ENCODE measurements around the gene RBM26. TPM values are rescaled to one million over a fixed set of nuclear protein-coding genes. Genes with fewer than 3 reads are reported as not detected.

RBM26 gene
- total and polyA plus RNA-seq, 2 of the 4 experiments (the other 2 are of a cell fraction), result 17.6 to 18.1 TPM

DNA sequence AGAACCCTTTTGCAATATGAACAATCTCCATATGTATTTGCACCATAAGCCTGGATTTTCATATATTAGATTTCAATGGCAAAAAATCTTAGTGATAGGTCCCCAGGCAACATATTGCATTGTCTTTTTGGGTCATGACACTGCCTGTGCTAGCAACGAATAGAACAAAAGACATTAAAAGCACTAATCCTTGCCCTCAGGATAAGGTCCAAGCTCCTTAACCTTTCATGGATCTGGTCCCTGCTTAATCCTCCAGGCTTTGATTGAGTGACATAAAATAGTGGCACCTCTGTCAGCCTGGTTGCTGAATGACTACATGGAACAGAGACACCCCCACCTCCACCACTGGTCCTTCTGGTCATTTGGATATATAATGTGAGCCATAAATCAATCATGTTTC is 134.4 kb downstream of the RBM26 start:
- H3K27me3 ChIP-seq (ENCODE audit: control insufficient read depth, insufficient read depth, low read length), result no peaks in the 10 kb centered on the region
- no peak overlapping the region for H3K18ac ChIP-seq (ENCODE audit: low read depth, low read length)
- no peaks in the 10 kb centered on the region for H3K79me1 ChIP-seq (ENCODE audit: low read depth in 1 of 2, low read length in 2 of 2)
- no peak overlapping the region for H4K91ac ChIP-seq (ENCODE audit: insufficient read depth, low read depth, low read length)
- no peaks in the 10 kb centered on the region for H4K20me1 ChIP-seq (ENCODE audit: insufficient read depth, low read length)
- CTCF ChIA-PET, result no interaction called here
- no peak overlapping the region for H3K4me3 ChIP-seq (ENCODE audit: insufficient read depth, low read depth, low read length)
- DNase-seq (no peak), ATAC-seq (ENCODE audit: low read depth) (no peak)
- H2BK120ac ChIP-seq (ENCODE audit: low read depth, low read length), result no peak overlapping the region
- BruUV-seq (replicated peaks), result no TSS peak
- dilution Hi-C loops (cut with HindIII; ENCODE audit: low sequenced_read_pairs, unreplicated experiment), result no loop called here
- POLR2A ChIA-PET (ENCODE audit: unreplicated experiment), result no interaction called here
- TF ChIP-seq, protein P1, sequence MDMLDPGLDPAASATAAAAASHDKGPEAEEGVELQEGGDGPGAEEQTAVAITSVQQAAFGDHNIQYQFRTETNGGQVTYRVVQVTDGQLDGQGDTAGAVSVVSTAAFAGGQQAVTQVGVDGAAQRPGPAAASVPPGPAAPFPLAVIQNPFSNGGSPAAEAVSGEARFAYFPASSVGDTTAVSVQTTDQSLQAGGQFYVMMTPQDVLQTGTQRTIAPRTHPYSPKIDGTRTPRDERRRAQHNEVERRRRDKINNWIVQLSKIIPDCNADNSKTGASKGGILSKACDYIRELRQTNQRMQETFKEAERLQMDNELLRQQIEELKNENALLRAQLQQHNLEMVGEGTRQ (IDR thresholded peaks at IDR 0.05; ENCODE audit: low read depth, low read length), result no peak
- TF ChIP-seq SMC3 (IDR thresholded peaks at IDR 0.05; ENCODE audit: low read depth, low read length), result no peak
- no peak for TF ChIP-seq BHLHE40 (IDR thresholded peaks at IDR 0.05; ENCODE audit: low read depth, low read length)
- TF ChIP-seq, protein P2, sequence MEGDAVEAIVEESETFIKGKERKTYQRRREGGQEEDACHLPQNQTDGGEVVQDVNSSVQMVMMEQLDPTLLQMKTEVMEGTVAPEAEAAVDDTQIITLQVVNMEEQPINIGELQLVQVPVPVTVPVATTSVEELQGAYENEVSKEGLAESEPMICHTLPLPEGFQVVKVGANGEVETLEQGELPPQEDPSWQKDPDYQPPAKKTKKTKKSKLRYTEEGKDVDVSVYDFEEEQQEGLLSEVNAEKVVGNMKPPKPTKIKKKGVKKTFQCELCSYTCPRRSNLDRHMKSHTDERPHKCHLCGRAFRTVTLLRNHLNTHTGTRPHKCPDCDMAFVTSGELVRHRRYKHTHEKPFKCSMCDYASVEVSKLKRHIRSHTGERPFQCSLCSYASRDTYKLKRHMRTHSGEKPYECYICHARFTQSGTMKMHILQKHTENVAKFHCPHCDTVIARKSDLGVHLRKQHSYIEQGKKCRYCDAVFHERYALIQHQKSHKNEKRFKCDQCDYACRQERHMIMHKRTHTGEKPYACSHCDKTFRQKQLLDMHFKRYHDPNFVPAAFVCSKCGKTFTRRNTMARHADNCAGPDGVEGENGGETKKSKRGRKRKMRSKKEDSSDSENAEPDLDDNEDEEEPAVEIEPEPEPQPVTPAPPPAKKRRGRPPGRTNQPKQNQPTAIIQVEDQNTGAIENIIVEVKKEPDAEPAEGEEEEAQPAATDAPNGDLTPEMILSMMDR (conservative IDR thresholded peaks at IDR 0.05; ENCODE audit: low read depth, low read length), result no peak
- TF ChIP-seq, protein P3, sequence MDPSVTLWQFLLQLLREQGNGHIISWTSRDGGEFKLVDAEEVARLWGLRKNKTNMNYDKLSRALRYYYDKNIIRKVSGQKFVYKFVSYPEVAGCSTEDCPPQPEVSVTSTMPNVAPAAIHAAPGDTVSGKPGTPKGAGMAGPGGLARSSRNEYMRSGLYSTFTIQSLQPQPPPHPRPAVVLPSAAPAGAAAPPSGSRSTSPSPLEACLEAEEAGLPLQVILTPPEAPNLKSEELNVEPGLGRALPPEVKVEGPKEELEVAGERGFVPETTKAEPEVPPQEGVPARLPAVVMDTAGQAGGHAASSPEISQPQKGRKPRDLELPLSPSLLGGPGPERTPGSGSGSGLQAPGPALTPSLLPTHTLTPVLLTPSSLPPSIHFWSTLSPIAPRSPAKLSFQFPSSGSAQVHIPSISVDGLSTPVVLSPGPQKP (IDR thresholded peaks at IDR 0.05; ENCODE audit: borderline replicate concordance, low read depth, low read length), result no peak
- TF ChIP-seq FOS (IDR thresholded peaks at IDR 0.05; ENCODE audit: low read depth, low read length), result no peak
- no peak for TF ChIP-seq MAFK (IDR thresholded peaks at IDR 0.05; ENCODE audit: low read depth, low read length)
- TF ChIP-seq CEBPB (IDR thresholded peaks at IDR 0.05; ENCODE audit: low read depth, low read length), result no peak
- no peak for TF ChIP-seq MXI1 (IDR thresholded peaks at IDR 0.05; ENCODE audit: borderline replicate concordance, low read depth, low read length)
- no peak for TF ChIP-seq RFX5 (IDR thresholded peaks at IDR 0.05; ENCODE audit: low read depth, low read length)
- TF ChIP-seq NFE2L2 (IDR thresholded peaks at IDR 0.05; ENCODE audit: low read depth, low read length), result no peak
- TF ChIP-seq CHD1 (IDR thresholded peaks at IDR 0.05; ENCODE audit: low read depth, low read length), result no peak
- TF ChIP-seq POLR2A (IDR thresholded peaks at IDR 0.05; ENCODE audit: low read depth, low read length), result no peak
- TF ChIP-seq RAD21 (IDR thresholded peaks at IDR 0.05; ENCODE audit: low read length), result no peak
- TF ChIP-seq RCOR1 (IDR thresholded peaks at IDR 0.05; ENCODE audit: insufficient replicate concordance, low read length), result no peak
- no peak for TF ChIP-seq MAZ (IDR thresholded peaks at IDR 0.05; ENCODE audit: borderline replicate concordance, low read depth, low read length)
- no peak overlapping the region for H3K14ac ChIP-seq (replicated peaks; ENCODE audit: low read depth, low read length)
- no peak overlapping the region for H2AK9ac ChIP-seq (replicated peaks; ENCODE audit: low read depth, low read length, poor library complexity)
- no peak overlapping the region for H3K4ac ChIP-seq (ENCODE audit: low read depth, low read length)
- H3K27ac ChIP-seq (ENCODE audit: insufficient read depth, low read length), result no peak overlapping the region
- no peak overlapping the region for H3K4me2 ChIP-seq (ENCODE audit: low read depth, low read length)
- H4K5ac ChIP-seq (ENCODE audit: low read depth, low read length), result no peak overlapping the region
- H2BK5ac ChIP-seq (ENCODE audit: low read depth, low read length, poor library complexity, severe bottlenecking), result no peak overlapping the region
- WGBS, 2 experiments (ENCODE audit: extremely low coverage in 2 of 2, insufficient read length in 1 of 2), result no CpG with 5 or more reads among the region's 1 CpG
- H2BK15ac ChIP-seq (ENCODE audit: low read depth, low read length), result no peak overlapping the region
- in situ Hi-C loops (cut with MboI; ENCODE audit: low sequenced_read_pairs), result no loop called here
- H2AFZ ChIP-seq (replicated peaks; ENCODE audit: low read length, poor library complexity), result no peak overlapping the region
- H3K9me3 ChIP-seq (ENCODE audit: control insufficient read depth, insufficient read depth, low read length), result no peaks in the 10 kb centered on the region
- no peaks in the 10 kb centered on the region for H3K36me3 ChIP-seq (ENCODE audit: control insufficient read depth, insufficient read depth, low read length)
- H3K4me1 ChIP-seq (ENCODE audit: control insufficient read depth, insufficient read depth, low read length), result no peaks in the 10 kb centered on the region
- no peaks in the 10 kb centered on the region for H3K9me1 ChIP-seq (ENCODE audit: insufficient read depth, low read length)
- intact Hi-C loops (cut with micrococcal nuclease), result no loop called here
- no peak overlapping the region for H3K9ac ChIP-seq (ENCODE audit: low read depth, low read length)
- H3K23ac ChIP-seq (ENCODE audit: low read depth, low read length), result no peak overlapping the region
- no peak overlapping the region for H2AK5ac ChIP-seq (ENCODE audit: low read depth, low read length)
- H2BK20ac ChIP-seq (ENCODE audit: low read depth, low read length), result no peak overlapping the region
- no peak overlapping the region for H4K8ac ChIP-seq (ENCODE audit: low read depth in 2 of 2, low read length in 2 of 2)
- no peak overlapping the region for H3K56ac ChIP-seq (ENCODE audit: extremely low read depth, insufficient read depth, low read length)

Data from IMR-90 (cell line).